NCI-H2029 treated with DMSO at 0.1 percent for 48 hours (cell line): ENCODE data around the gene ZNF683.
"Not testable (repeated sequence)": the region's sequence is repeated elsewhere in the genome, so short reads cannot be mapped to it uniquely, and the experiment has no call there.

ENCODE experiments used
- DNase-seq: peaks from one replicate; lab custom pipeline; 2025; lab: John Stamatoyannopoulos, UW

The ZNF683 gene

DNA sequence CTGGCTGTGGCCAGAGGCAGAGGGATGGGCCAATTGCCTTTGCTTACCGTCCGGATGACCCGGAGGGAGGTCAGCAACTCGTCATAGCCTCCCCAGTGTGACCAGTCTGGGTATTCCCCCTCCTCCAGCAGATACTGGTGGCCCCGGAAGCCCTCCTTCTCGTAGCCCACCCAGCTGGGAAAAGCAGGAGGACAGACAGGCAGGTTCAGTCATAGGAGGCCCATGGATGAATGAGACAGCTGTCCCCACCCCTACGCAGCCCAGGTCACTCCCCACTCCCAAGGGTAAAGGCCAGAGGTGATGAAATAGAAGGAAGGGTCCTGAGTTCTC, 35.4 kb downstream of the ZNF683 start:
- DNase-seq, result no peak

DNA sequence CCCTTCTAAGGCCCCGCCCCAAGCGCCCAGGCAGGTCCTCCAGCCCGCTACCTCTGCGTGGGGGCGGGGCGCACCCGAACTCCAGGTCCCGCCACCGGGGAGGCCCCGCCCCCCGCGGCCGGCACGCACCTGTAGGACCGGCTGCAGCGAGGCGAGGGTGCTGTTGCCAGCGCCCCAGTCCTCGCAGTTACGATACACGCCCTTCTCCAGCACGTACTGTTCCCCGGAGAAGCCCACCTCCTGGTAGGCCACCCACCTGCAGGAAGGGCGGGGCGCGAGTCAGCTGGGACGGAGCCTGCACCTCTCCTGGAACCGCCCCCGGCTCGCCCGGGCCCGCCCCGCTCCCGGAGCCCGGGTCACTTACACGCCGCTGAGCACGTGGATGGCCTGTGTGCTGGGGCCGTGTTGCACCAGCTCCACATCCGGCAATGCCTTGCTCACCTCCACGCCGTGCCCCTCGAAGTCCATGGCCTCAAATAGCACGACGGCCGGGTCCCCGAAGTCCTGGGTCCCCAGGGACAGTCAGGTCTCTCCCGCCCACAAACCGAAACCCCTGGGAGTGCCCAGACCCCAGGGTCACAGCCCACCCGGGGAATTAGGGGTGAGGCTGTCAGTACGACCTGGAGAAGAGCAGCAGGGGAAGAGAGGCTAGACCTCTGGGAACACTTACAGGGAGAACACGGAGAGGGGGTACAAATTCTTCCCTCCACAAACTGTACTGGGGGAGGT, 35.9 kb downstream of the ZNF683 start:
- DNase-seq, result peak; percentile 65

DNA sequence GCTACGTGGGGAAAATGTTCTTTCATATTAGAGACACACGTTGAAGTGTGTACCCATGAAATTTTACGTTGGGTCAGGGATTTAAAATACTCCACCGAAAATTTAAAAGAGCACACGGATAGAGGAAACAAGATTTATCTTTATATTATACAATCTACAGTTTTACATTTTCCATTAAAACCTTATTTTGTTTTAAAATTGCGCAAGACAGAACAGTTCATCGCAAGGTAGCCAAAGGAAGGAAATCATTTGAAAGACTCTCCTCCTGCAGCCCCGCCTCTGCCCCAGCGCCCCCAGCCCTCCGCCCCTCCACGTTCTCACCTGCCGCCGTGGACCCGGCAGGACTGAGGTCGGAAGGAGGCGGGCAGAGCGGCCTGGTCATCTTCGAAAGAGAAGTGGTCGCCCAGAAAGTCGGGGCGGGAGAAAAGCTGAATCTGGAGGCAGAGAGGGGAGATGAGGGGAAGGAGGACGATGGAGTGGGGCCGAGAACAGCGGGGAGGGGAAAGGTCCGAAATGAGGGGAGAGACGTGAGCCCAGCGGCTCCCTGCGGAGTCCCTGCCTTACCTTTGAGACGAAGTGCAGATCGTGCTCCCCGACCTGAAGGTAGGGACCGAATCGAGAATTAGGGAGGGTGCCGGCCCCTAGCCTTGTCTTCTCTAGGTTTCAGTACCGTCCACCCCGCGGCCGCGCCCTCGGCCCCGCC, 36.6 kb downstream of the ZNF683 start:
- no peak for DNase-seq

DNA sequence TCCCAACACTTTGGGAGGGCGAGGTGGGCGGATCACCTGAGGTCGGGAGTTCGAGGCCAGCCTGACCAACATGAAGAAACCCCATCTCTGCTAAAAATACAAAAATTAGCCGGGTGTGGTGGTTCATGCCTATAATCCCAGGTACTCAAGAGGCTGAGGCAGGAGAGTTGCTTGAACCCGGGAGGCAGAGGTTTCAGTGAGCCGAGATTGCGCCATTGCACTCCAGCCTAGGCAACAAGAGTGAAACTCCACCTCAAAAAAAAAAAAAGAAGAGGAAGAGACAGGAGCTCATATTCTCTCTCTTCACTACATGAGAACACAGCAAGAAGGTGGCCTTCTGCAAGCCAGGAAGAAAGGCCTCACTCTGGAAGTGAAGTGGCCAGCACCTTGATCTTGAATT, 39.2 kb downstream of the ZNF683 start:
- DNase-seq, result not testable (repeated sequence)

DNA sequence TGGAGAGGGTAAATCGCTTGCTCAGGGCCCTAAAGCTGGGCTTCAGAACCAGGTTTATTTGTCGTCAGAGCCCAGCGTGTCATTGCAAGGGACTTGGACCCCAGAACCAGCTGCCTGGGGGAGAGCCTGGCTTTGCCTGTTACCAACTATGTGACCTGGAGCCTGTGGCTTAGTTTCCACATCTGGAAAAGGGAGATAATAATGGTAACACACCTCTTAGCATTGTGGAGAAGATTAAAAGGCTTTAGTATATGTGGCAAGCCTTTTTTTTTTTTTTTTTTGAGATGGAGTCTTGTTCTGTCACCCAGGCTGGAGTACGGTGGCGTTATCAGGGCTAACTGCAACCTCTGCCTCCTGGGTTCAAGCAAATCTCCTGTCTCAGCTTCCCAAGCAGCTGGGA, 42.3 kb downstream of the ZNF683 start:
- DNase-seq, result no peak

DNA sequence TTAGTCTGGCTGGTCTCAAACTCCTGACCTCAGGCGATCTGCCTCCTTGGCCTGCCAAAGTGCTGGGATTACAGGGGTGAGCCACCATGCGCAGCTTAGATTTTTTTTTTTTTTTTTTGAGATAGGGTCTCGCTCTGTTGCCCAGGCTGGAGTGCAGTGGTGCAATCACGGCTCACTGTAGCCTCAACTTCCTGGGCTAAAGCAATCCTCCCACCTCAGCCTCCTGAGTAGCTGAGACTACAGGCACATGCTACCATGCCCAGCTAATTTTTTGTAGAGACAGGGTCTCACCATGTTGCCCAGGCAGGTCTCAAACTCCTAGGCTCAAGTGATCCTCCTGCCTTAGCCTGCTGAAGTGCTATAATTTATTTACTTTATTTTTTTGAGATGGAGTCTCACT, 43.2 kb downstream of the ZNF683 start:
- not testable (repeated sequence) for DNase-seq

DNA sequence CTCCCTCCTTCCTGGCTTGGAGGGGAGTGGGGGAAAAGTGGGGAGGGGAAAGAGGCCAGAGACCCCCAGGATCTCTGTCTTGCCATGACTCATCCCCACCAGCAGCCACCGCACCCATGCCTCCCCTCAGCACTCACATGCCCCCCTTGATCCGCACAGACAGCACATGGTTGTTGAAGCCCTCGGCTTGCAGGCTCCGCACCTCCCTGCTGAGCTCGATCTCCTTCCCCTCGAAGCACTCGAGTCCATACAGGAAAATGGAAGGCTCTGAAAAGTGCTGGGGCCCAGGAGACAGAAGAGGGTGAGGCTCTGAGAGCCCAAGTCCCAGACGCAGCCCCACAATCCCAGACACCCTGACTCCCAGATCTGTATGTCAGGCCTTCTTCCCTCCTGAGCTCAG, 44.0 kb downstream of the ZNF683 start:
- DNase-seq, result no peak

DNA sequence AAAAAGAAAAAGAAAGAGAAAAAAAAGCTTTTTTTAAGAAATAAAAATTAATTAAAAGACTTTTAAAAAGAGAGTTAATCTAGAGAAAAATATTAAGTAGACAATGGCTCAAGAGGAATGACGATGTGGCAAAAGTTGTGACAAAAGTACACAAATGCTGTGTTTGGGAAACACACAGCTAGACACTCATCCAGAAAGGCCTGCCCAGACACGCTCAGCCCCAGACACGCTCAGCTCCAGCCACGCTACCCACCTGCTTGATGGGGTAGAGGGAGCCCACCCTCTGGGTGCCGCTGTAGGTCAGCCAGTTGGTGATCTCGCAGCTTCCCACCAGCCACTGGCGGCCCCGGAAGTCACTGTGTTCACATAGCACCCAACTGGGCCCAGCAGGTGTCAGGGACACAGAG, 44.6 kb downstream of the ZNF683 start:
- no peak for DNase-seq

DNA sequence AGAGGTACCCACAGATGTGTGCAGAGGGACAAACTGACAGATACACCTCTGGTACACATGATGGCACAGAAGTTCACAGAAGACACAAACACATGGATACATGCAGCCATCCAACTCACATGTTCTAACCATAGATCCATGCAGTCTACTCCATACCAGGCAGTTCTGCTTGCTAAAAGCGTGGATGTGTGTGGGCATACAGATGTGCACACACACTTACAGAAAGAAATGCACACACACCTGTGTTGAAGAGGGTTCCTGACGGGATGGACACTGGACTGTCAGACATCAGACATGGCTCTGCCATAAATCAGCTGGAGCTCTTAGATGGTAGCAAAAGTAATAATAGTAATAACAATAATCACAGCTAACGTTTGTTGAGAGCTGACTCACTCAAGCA, 48.0 kb downstream of the ZNF683 start:
- DNase-seq, result no peak

DNA sequence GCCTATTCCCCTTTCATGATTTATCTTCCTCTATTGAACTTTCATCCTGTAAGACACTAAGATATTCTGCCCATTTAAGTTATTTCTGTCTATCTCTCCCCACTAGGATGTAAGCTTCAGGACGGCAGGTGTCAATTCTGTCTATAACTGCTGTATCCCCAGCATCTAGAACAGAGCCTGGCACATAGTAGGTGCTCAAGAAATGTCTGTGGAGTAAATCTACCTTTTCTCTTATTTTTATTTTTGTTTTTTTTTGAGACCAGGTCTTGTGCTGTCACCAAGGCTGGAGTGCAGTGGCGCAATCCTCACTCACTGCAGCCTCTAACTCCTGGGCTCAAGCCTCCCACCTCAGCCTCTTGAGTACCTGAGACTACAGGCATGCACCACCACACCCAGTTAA, 49.2 kb downstream of the ZNF683 start:
- no peak for DNase-seq

DNA sequence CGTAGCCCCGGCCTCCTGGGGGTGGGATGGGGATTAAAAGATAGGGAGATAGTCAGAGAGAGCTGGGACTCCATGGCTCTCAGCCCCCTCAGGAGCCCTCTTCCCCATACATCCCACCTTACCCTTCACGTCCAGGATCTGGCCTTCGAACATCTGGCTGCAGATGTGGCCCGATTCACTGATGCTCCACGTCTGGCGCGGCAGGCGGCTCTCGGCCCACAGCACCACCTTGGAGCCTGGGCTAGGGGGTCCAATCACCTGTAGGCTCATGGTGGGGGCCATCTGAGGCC, 50.6 kb downstream of the ZNF683 start:
- DNase-seq, result no peak

DNA sequence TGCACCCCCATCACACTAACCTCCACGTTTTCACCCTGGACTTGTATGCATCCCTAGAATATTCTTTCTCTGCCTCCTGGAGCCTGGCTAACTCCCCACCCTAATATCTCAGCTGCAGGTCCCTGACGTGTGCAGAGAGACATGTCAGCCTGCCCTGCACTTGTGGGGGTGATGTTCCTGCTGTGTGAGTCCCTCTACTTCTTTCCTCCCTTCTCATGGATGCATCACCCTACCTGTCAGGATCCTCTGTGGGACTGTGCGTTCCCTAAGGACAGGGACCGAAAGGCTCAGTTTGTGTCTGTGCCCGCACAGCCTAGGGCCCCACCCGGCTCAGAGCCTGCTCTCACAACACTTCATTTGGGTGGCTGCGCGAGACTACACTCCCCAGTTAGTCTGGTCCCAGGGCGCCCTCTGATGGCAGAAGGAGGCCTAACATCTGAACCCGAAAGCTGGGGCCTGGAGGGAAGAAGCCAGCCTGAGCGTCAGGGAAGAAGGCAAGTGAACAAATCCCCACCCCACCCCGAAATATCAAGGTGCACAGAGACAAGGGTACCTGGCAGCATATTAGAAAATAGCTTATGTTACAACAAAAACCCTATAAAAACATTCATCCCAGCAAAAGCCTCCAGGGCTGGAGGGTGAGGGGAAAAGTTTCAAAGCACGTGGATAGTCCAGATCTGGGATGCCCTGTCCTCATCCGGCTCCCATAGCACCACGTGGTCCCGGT, 51.1 kb downstream of the ZNF683 start:
- peak; percentile 51 for DNase-seq

DNA sequence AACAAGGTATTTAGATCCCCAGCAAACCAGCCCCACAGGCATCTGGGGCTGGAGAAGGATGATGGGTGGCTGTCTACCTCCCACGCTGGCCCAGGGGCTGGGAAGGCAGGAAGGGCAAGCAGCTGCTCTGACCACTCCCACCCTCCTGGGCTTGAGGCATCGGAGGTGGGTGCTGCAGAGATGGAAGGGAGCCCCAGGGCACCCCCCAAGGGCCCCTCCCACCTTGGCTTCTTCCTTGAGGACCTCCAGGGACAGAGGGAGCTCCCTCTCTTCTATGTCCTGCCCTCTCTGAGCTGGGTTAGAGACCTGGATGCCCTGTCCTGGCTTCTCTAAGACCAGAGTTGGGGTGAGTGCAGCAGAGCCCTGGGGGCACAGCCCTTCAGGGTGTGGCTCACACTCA, 51.7 kb downstream of the ZNF683 start:
- DNase-seq, result no peak

DNA sequence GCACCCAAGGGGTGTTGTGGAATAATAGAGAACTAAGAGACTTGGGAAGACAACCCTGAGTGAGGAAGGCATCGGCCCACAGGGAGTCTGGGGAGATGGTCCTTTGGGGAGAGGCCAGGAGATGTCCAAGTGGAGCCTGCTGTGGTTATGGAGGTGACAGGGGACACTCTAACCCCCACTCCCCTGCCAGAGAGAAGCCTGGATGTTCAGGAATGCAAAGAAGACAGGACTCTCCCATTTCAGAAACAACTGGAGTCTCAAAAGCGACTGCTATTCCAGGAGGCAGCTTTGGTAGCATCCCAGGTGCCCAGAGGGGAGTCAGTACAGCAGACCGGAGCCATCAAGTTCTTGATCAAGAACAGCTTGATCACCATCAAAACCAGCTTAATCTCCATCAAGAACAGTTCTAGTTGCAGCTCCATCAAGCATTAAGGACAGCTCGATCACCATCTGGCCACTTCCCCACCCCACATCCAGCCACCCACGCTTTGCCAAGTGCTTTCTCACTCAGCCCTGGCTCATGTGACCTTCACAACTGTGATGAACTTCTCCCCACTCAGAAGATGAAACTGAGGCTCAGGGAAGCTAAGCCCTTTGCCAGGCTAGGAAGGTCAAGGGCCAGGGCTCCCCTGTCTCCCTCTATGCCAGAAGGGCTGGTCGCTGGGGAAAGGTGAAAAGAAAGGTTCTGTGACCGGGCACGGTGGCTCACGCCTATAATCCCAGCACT, 54.0 kb downstream of the ZNF683 start:
- DNase-seq, result no peak

DNA sequence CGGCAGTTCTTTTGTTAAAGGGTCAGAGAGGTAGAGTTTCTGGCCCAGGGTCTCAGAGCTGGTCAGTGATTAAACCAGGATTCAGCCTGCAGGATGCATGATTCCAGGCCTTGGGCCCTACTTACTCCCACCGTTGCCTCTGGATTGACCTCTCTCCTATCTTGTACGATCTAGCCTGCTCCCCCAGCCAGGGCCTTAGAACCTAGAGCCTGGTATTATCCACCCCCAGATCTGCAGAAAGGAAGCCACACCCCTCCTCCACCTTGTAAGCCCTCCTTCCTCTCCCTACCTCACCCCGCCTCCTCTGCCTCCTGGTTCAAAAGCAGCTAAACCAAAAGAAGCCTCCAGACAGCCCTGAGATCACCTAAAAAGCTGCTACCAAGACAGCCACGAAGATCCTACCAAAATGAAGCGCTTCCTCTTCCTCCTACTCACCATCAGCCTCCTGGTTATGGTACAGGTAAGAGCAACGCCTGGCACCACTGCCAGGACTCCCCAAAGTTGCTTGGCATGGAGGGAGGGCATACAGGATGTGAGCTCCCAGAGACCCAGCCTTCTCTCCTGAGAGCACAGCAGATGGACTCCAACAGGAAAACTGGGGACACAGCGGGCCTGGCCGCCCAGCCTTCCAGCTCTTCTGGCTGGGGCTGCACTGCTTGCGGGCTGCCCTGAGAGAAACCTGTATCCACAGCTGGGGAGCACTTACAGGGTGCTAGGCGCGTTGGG, 54.8 kb downstream of the ZNF683 start, which contains the start of gene CD52:
TSS of gene CD52 (plus strand) at position 347 of the 726 bp plus-strand sequence. CDS start at position 407, 60 bp downstream.
- no peak for DNase-seq

DNA sequence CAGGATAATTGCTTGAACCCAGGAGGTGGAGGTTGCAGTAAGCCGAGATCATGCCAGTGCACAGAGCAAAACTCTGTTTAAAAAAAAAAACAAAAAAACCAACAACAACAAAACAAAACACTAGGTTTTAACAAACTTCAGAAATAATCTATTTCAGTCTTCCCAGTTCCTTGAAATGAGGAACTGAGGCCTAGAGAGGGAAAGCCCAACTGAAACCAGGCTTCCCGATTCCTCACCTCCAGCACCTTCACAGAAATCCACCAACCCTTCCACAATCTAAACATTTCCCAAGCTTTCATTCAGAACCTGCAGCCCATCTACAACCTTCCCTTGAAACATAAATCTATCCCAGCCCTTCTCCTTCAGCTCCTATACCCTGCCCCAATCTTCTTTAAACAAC, 55.4 kb downstream of the ZNF683 start:
- DNase-seq, result no peak

DNA sequence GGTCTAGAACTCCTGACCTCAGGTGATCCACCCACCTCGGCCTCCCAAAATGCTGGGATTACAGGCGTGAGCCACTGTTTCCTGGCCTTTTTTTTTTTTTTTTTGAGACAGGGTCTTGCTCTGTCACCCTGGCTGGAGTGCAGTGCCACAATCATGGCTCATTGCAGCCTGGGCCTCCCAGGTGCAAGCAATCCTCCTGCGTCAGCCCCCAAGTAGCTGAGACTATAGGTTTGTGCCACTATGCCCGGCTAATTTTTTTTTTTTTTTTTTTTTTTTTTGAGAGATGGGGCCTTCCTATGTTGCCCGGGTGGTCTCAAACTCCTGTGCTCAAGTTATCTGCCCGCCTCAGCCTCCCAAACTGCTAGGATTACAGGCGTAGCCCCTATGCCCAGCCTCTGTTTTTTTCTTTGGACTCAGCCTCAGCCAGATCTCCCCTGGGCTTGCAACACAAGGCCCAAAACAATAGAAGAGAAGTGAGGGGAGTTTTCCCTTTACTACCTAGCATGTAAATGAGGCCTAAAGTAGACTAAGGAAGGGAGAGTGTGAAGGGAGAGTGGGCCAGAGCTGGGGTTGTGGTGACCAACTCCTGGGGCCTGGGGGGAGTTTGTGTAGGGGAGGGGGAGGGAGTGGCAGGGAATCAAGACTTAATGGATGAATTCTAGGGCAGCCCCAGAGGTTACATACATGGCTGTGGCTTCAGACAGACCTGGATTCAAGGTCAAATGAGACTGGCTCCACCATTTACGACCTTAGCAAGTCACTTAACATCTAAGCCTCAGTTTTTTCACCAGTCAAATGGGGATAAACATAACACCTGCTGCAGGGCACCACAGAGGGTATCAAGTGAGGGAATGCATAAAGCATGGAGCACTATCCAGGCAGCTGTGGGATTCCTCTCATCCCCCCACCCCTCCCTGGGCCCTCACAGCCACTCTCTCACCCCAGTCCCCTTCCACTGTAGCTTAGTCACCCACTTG, 56.4 kb downstream of the ZNF683 start:
- DNase-seq, result no peak

DNA sequence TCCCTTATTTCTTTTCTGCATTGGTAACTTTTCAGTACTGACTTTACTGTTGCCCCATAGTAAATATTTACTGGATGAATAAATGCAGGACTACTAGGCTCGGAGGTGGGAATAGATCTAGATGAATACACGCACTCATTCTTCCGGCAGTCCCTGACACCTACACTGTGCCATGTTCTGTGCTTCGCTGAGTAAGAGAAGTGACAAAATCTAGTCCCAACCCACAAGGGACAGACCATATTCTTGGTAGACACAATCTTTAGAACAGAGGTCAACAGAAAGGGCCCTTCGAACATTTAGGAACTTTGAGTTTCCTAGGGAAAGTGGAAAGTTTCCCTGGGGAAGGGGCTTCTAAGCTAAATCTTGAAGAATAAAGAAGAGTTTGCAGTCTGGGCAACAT, 58.0 kb downstream of the ZNF683 start:
- DNase-seq, result no peak
